NCI-H226 (cell line): ENCODE results near the gene TREM2.

Source experiments
- DNase-seq: peaks from one replicate; pipeline ENCODE4 v3.0.0-alpha.2; 2015

TREM2 gene

GRCh38 chr6:41182069-41183034, 19.4 kb upstream of the TREM2 start:
- peak; percentile 34 for DNase-seq

GRCh38 chr6:41181566-41181965, 18.6 kb upstream of the TREM2 start:
- no peak for DNase-seq

DNA sequence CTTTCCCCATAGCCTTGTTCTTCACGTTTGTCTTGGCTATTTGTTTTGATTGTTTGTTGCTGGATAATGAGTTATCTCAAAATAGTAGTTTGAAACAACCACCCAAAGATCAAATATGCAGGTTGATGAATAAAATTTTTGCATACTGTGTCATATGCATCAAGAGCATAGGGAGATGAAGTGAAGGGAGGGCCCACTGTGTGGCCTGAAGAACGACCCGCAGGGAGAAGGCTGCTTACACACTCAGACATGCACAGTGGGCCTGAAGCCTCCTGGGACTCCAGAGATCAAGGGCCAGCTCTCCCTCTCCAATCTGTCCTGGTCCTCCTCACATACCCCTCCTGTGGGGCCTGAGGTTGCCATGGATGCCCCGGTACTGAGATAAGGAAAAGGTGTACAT, 16.2 kb upstream of the TREM2 start:
- DNase-seq = no peak

- DNase-seq = no peak
These were observed 14.8 kb upstream of the TREM2 start for GRCh38 chr6:41177695-41178094.

DNA sequence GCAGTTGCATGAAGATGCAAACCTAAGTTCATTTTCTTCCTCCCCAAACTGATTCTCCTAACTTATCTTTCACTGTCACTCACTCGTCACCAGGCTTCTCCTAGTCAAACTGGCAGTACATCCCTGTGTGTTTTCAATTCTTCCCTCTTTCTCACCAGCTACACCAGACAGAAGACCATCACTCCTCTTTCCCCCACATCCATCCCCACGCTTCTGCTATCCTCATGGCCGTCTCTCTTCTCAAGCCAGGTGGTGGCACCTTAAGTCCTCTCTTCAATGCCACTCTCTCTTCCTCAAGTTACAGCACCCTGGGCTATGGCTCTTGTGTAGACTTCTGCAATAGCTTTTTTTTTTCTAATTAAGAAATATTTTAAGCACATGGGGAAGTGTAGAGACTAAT, 14.4 kb upstream of the TREM2 start:
- DNase-seq = no peak

GRCh38 chr6:41176189-41176588, 13.3 kb upstream of the TREM2 start:
- DNase-seq = no peak

- no peak for DNase-seq
These were observed 12.2 kb upstream of the TREM2 start for GRCh38 chr6:41175084-41175483.

DNA sequence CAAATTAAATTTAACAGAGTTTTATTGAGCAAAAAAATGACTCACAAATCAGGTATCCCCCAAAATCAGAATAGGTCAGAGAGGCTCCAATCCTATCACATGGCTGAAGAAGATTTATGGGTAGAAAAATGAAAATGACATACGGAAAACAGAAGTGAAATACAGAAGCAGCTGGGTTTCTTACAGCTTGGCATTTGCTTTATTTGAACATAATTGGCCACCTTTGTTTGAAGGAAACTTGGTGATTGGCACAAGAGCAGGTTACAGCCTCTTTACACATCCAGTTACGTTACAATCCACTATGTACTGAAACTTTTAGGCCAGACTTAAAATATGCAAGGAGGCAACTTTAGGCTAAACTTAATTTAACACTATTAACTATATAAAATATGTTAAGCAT, 11.7 kb upstream of the TREM2 start:
- DNase-seq = no peak

- no peak for DNase-seq
These were observed 9.0 kb upstream of the TREM2 start for GRCh38 chr6:41171908-41172307.

- DNase-seq = no peak
These were observed 7.7 kb upstream of the TREM2 start for GRCh38 chr6:41170547-41171160.

DNA sequence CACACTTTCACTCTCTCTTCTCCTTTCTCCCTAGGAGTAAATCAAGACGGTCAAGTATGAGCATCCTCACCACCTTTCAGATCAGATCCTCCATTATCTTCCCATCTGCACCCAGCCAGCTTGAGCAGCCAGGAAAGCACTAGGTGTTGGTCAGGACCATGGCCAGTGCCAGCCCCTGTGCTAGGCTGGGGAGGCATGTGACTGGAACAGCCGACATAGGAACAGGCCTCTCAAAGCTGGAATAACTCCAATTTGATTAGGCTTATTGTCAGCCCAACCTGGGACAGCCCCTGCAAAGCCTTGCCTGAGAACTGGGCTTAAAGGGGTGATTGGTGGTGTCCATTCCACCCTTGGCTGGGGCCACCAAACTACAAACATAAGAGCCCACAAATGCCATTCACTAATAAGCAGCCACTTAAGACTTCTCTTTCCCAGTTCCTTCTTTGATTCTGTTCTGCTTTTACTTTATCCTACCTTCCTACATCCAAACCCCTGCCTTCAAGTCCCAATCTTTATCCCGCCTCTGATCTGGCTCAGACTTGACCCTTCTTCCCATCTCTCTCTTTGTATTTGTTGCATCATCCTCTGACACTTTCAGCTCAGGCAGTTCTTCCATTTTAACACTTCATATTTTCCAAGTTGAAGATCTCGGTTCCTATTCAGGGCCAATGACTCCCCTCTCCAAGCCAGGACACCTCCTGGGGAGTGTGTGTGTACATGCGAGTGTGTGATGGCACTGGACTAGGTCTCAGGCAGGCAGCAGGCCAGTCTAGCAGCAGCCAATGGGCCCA, 4.5 kb upstream of the TREM2 start:
- no peak for DNase-seq

DNA sequence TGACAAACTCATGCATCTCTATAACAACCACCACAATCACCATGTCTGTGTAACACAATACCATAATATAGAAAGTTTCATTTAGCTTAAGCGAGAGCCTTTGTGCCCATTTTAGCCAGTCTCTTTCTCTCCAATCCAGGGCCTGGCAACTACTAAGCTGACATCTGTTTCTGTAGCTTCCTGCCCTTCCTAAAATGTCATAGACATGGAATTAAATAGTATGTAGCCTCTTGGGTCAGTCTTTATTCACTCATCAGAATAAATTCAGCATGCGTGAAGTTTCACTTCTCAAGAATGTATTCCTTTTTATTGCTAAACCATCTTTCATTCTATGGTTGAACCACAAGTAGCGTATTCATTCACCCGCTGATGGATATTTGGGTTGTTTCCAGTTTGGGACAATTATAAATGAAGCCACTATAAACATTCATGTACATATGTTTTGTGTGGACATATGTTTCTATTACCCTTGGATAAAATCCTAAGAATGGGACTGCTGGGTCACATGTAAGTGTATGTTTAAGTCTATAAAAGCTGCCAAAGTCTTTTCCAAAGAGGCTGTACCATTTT, 1.7 kb upstream of the TREM2 start:
- no peak for DNase-seq

GRCh38 chr6:41163419-41163717, 452 bp upstream of the TREM2 start:
- DNase-seq = no peak

DNA sequence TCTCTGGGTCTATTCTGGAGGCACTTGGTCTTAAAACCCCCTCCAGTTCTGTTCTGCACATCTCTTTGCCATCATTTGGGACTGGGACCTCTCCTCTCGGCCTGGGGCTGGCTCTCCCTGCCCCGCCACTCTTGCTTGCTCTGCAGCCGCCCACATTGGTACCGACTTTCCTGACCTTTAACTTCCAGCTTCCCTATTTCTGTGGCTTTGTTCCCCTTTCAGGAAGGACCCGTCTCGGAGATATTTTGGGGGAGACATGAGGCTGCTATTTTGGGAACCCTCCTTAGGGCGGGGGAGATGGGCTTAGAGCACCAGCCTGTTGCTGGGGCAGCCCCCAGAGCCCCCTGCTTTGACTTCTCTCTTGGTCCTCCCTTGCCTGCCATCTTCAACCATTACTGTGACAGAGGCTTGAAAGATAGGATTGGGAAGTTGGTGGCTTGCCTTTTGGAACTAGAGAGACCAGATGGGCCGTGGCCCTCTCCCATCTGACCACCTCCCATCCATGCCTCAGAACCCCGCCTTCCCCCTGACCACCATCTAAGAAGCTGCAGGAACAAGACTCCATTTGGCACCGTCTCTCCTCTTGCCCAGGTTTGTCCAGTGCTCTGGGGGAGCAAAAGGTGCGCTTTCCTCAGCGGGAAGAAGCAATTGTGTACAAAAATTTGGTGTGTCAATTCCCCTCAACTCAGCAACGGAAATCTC, 914 bp downstream of the TREM2 start:
- no peak for DNase-seq

- no peak for DNase-seq
These were observed 1.5 kb downstream of the TREM2 start for GRCh38 chr6:41161380-41161779.

DNA sequence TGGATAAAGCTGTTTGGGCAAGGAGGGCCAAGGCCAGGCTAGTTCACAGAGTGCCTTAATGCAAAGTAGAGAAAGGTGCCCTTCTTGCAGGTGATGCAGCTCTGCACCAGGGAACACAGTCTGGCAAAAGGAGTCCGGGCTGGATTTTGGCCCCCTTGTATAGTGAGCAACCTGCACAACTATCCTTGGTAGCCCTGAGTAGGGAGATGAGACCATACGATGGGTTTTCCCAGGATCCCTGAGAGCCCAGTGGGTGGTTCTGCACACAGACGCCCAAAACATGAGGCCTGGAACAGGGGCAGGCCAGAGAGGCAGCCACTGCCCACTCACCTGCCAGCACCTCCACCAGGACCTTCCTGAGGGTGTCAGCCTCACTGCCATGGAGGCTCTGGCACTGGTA, 2.0 kb downstream of the TREM2 start:
- DNase-seq = no peak

DNA sequence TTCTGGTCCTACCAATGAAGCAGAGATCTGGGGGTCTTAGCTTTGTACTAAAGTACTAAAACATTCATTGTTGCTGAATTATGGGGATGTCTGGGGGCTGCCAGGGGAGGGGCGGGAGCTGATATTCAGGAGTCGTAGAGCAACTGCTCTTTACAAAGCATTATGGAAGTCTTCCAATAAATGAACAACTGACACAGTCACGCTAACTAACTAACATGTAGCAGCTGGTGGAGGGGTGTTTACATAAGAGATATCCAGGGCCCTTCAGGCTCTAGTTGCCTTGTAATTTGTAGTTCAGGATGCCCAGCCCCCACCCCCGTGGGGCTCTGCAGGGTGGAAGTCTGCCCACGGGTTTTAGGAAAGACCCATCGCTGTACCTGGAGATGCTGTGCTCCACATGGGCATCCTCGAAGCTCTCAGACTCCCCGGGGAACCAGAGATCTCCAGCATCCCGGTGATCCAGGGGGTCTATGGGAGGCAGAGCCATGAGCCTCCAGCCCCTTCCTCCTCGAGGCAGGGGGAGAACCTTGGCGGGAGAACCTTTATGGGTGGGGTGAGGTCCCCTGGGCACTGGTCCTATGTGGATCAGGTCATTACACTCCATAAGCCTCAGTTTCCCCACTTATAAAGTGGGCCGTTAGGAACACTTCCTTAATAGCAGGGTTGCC, 3.4 kb downstream of the TREM2 start:
- no peak for DNase-seq

GRCh38 chr6:41157323-41157722, 5.6 kb downstream of the TREM2 start:
- no peak for DNase-seq

GRCh38 chr6:41156771-41157170, 6.1 kb downstream of the TREM2 start:
- no peak for DNase-seq

DNA sequence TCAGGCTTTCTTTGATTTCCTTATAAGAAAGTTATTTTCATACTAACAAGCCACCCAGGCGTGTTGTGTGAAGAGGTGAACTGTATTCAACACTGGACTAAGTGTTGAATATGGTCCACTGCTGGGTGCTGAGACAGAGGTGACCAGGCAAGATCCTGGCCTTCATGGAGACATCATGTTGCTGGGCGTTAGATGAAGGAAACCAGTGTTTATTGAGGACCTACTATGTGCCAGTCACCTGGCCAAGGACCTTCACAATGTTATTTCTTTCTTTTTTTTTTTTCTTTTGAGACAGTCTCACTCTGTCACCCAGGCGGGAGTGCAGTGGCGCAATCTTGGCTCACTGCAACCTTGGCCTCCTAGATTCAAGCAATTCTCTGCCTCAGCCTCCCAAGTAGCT, 6.9 kb downstream of the TREM2 start:
- no peak for DNase-seq

DNA sequence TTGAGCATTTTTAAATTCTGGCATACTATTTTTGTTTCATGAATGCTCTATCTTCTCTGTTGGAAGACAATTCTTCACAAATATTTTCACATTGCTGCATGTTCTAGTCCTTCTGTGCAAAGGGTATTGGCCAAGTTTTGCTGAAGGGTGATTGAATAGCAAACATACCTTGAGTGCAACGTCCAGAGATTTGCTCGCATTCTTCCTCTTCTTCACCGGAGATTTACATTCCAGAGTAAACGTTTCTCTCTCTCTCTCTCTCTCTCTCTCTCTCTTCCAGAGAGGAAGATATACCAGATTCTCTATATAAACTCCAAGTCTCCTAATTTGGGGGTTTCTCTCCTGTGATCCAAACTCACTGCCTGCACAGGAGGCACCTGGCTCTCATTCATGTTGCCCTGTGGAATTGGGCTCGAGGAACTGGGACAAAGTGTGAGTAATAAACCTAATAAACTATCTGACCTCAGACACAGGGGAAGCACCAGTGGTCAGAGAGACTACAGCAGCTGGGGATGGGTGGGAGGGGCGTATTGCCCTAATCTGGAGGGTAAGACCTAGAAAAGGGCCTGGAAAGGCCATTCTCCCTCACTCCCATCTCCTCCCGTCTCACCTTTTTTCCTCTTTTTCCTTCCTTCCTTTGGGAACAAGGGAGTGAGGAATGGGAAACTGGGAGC, 7.6 kb downstream of the TREM2 start:
- no peak for DNase-seq
